Stomach (tissue), 19 donors: Measurements from ENCODE around the gene CFTR. TPM values are rescaled to one million over a fixed set of nuclear protein-coding genes. Genes with fewer than 3 reads are reported as not detected.

Experiments used
- DNase-seq, 2 donors: peaks; one replicate each; pipeline versions ENCODE4 v3.0.0 to v3.0.0-alpha.2; 2013 to 2019
- H3K27ac ChIP-seq, 5 donors: fragments of 200-600 bp in 4 of 5; sonication (generic) in 4 of 5; one replicate each; pipeline ENCODE4 v1.5.1; 2013 to 2019; ENCODE audit warnings: mild to moderate bottlenecking in 1 of 5, moderate library complexity in 1 of 5
- H3K27me3 ChIP-seq, 3 donors: fragments of 200-600 bp; sonication (generic); one replicate each; pipeline ENCODE4 v1.5.1; 2017 to 2019; ENCODE audit warnings: mixed run types in 1 of 3
- H3K36me3 ChIP-seq, 4 donors: fragments of 200-600 bp; sonication (generic); 1 replicate in 3 of 4; 2 replicates in 1 of 4; pipeline ENCODE4 v1.5.1; 2016 to 2019
- H3K4me1 ChIP-seq, 4 donors: fragments of 200-600 bp; sonication (generic); one replicate each; pipeline ENCODE4 v1.5.1; 2016 to 2019
- H3K4me3 ChIP-seq, 4 donors: fragments of 200-600 bp; sonication (generic) in 3 of 4; one replicate each; pipeline ENCODE4 v1.5.1; 2016 to 2019; ENCODE audit warnings: mild to moderate bottlenecking in 1 of 4
- H3K9me3 ChIP-seq, 4 donors: fragments of 200-600 bp; sonication (generic); one replicate each; pipeline ENCODE4 v1.5.1; 2016 to 2019
- CTCF ChIP-seq, 7 experiments: fragments of 450-650 bp in 4 of 7; fragments of 200-600 bp in 3 of 7; sonication (generic) in 3 of 7; IDR thresholded peaks; one replicate each; pipeline ENCODE4 v1.5.1; 2016 to 2019; ENCODE audit warnings: antibody characterized with exemption in 7 of 7, control low read depth in 2 of 7, mild to moderate bottlenecking in 1 of 7
- EP300 ChIP-seq: sonication (generic); formaldehyde crosslinking; IDR thresholded peaks from one replicate; pipeline ENCODE4 v1.6.1; 2017; ENCODE audit warnings: antibody characterized with exemption
- POLR2A ChIP-seq, 4 donors: fragments of 450-650 bp; IDR thresholded peaks; one replicate each; pipeline ENCODE4 v1.6.1; 2016; ENCODE audit warnings: antibody characterized with exemption in 4 of 4, control low read depth in 2 of 4, mild to moderate bottlenecking in 1 of 4, moderate library complexity in 1 of 4
- POLR2AphosphoS5 ChIP-seq, 3 donors: sonication (generic); formaldehyde crosslinking; IDR thresholded peaks; one replicate each; pipeline ENCODE4 v1.6.1; 2016; ENCODE audit warnings: antibody characterized with exemption in 3 of 3
- WGBS, 5 donors: extraction: QIAGEN DNeasy Blood & Tissue Kit in 3 of 5; methylation state at CpG; one replicate each; pipeline versions ENCODE4 v1.1.5 to v1.1.7; 2013 to 2018; 5-methylcytosine and 5-hydroxymethylcytosine counted together
- intact Hi-C: fragments of 100-400 bp; cut with DNase I; formaldehyde crosslinking; loops from one replicate; pipeline ENCODE4 v1.15.1; 2023; ENCODE audit warnings: low total_unique reads
- long read RNA-seq, 10 donors: transcript quantifications; one replicate each; lab custom pipeline, GENCODE V29; 2026
- polyA plus RNA-seq, 3 donors: library from polyadenylated mRNA; stranded (reverse); fragments of 200-250 nt; gene quantifications; one replicate each; pipeline ENCODE4 v1.2.3, GENCODE V29; 2013
- total RNA-seq, 5 donors: library from RNA; depleted of rRNA; stranded (reverse); fragments of >200 nt; gene quantifications; one replicate each; pipeline versions ENCODE4 v1.1.0 to v1.2.3, GENCODE V29; 2014 to 2016
- donor health status: healthy with polysubstance abuse.
- donor health status: Bipolar disorder and iron deficiency.
- donor health status: healthy.

Gene CFTR
- total RNA-seq (100 to 1,000 TPM in 1 of 5 donors, 10 to 100 TPM in 1, 1 to 10 TPM in 1, under 1 TPM in 1, not detected in 1; under 0.01 to 130 (median 8.2) TPM), polyA plus RNA-seq (1 to 10 TPM in 2 of 3 donors, under 1 TPM in 1; 0.44 to 1.7 (median 1.1) TPM)
- long read RNA-seq, donor 1: 0 reads
- long read RNA-seq, donor 2: 0 reads
- long read RNA-seq, donor 3: 0 reads
- long read RNA-seq, donor 4: 0 reads
- long read RNA-seq, donor 5: 0 reads
- long read RNA-seq, donor 6: 0 reads
- long read RNA-seq, donor 7, partial matches to known transcripts: 9 of 10 reads
- long read RNA-seq, donor 7, other reads (novel, unspliced or antisense): 0 of 10 reads
- long read RNA-seq, donor 8: 0 reads
- long read RNA-seq, donor 9: 0 reads
- long read RNA-seq, donor 10: 0 reads

GRCh38 chr7:117479225-117480054 lies at the start of gene CFTR:
Gene CFTR (plus strand): TSS chr7:117480025. CDS start chr7:117480095, 70 bp downstream.
- DNase-seq: peak; percentile 29 to 67
- Histone ChIP-seq H3K36me3 (no peaks in the 10 kb centered on the region), H3K4me3 (peak within 1 kb of the TSS; percentile 47 to 58 (median 50)), H3K27ac (peak within 1 kb of the TSS in 3 of 5 donors; percentile 16 to 41 (median 32)), H3K27me3 (peaks cover 0 to 38% (median 6%) of the 10 kb centered on the region in 3 donors), H3K4me1 (peaks cover 0 to 23% (median 16%) of the 10 kb centered on the region in 4 donors), H3K9me3 (no peaks in the 10 kb centered on the region)
- intact Hi-C loops: no loop called here
- 3 to 5% (median 3%) methylated on average over 45 of the region's 45 CpGs for WGBS, 5 donors
- no peak for TF ChIP-seq POLR2A (IDR thresholded peaks at IDR 0.05)
- TF ChIP-seq POLR2AphosphoS5 (IDR thresholded peaks at IDR 0.05): no peak
- no peak for TF ChIP-seq CTCF (IDR thresholded peaks at IDR 0.05)
- TF ChIP-seq EP300: no peak

GRCh38 chr7:117435475-117436043 lies 44.3 kb upstream of the CFTR start:
- Histone ChIP-seq H3K27me3 (no peaks in the 10 kb centered on the region), H3K9me3 (no peaks in the 10 kb centered on the region), H3K4me3 (no peak overlapping the region), H3K4me1 (peaks cover 0 to 8% (median 0%) of the 10 kb centered on the region in 4 donors), H3K36me3 (no peaks in the 10 kb centered on the region), H3K27ac (peak overlapping the region in 2 of 5 donors; percentile 44 to 67)
- WGBS, 5 donors: 44 to 55% (median 46%) methylated on average over 2 of the region's 2 CpGs
- no peak for TF ChIP-seq EP300
- peak in 1 of 3 donors; percentile 36 for TF ChIP-seq POLR2AphosphoS5 (IDR thresholded peaks at IDR 0.05)
- intact Hi-C loops: no loop called here
- no peak for DNase-seq

GRCh38 chr7:117444646-117445045 lies 35.2 kb upstream of the CFTR start:
- 79 to 89% (median 84%) methylated on average over 1 of the region's 1 CpG for WGBS, 5 donors
- intact Hi-C loops: no loop called here
- no peak for TF ChIP-seq EP300
- no peak for TF ChIP-seq CTCF (IDR thresholded peaks at IDR 0.05)
- no peak for TF ChIP-seq POLR2A (IDR thresholded peaks at IDR 0.05)
- no peak for TF ChIP-seq POLR2AphosphoS5 (IDR thresholded peaks at IDR 0.05)
- no peaks in the 10 kb centered on the region for H3K36me3 ChIP-seq
- no peak overlapping the region for H3K27ac ChIP-seq
- H3K4me3 ChIP-seq: no peak overlapping the region
- no peak for DNase-seq
- no peaks in the 10 kb centered on the region for H3K4me1 ChIP-seq
- H3K9me3 ChIP-seq: peaks cover 0 to 4% (median 0%) of the 10 kb centered on the region in 4 donors
- H3K27me3 ChIP-seq: no peaks in the 10 kb centered on the region

- intact Hi-C loops: no loop called here
- no peaks in the 10 kb centered on the region for H3K4me1 ChIP-seq
- no peaks in the 10 kb centered on the region for H3K36me3 ChIP-seq
- H3K27me3 ChIP-seq: no peaks in the 10 kb centered on the region
- H3K4me3 ChIP-seq: no peak overlapping the region
- DNase-seq: no peak
- H3K9me3 ChIP-seq: peaks cover 0 to 7% (median 2%) of the 10 kb centered on the region in 4 donors
- no peak overlapping the region for H3K27ac ChIP-seq
- 84 to 95% (median 91%) methylated on average over 1 of the region's 1 CpG for WGBS, 5 donors
- TF ChIP-seq EP300: no peak
- no peak for TF ChIP-seq POLR2AphosphoS5 (IDR thresholded peaks at IDR 0.05)
- no peak for TF ChIP-seq CTCF (IDR thresholded peaks at IDR 0.05)
- TF ChIP-seq POLR2A (IDR thresholded peaks at IDR 0.05): no peak
Measured at GRCh38 chr7:117445206-117445605, 34.6 kb upstream of the CFTR start.
